ENCODE measurements around the gene ZC3H13.
A peak's percentile ranks its signal among the peaks of the same experiment; 100 is the strongest.

ZC3H13 gene

DNA sequence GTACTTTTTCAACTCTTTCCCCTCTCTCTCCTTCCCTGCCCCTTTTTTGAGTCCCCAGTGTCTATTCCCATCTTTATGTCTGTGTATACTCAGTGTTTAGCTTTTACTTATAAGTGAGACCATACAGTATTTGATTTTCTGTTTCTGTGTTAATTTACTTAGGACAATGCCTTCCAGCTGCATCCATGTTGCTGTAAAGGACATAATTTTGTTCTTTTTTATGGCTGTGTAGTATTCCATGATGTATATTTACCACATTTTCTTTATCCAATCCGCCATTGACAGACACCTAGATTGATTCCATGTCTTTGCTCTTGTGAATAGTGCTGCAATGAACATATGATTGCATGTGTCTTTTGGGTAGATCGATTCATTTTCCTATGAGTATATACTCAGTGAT, 10.7 kb upstream of the ZC3H13 start:
- DNase-seq (ENCODE audit: insufficient read length, low spot score) = no peak

DNA sequence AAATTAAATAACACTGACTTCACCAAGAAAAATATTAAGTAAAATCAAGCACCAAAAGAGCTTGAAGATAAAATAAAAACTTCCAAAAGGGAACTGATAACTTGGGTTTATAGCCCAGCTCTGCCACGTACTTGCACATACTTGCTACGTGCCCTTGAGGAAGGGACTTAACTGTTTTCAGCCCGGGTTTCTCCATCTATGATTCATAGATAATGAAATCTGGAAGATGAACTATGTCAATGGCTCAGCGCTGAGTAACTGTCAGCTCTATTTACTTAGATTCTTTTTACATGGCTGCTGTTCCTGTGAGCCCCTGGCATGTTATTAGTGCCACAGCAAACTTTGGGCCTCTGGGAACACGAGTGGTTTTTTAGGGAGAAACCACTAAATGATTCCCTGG, 9.6 kb upstream of the ZC3H13 start:
- TF ChIP-seq CTCF (IDR thresholded peaks at IDR 0.05; ENCODE audit: insufficient read depth, missing control alignments) = no peak
- no peak for FAIRE-seq
- no peak for DNase-seq (ENCODE audit: insufficient read length, low spot score)

More for the DNA sequence above, 10.7 kb upstream of the ZC3H13 start:
- TF ChIP-seq CTCF (IDR thresholded peaks at IDR 0.05; ENCODE audit: insufficient read depth, missing control alignments) = no peak
- FAIRE-seq = no peak

- DNase-seq (ENCODE audit: insufficient read length, low spot score) (no peak), FAIRE-seq (no peak)
- no peak for TF ChIP-seq CTCF (IDR thresholded peaks at IDR 0.05; ENCODE audit: insufficient read depth, missing control alignments)
These were observed 6.9 kb upstream of the ZC3H13 start for GRCh38 chr13:46059405-46059804.

DNA sequence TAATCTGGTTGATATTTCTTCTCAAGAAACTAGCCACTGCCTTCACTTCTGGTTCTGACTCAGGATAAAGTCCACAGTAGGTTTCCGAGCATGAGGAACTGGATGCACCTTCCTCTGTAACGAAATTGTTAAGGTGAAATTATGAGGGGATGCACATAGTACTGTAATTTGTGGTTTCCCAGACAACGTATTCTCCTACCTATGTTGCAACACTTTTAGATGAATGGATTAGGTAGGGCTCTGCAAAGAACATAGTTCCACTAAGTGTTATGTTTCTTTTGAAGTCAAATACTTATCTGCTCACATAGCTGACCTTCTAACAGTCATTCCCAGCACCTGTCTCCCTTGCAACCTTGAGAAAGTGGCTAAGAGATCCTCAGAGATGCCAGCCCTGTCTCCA, 5.7 kb upstream of the ZC3H13 start:
- TF ChIP-seq CTCF (IDR thresholded peaks at IDR 0.05; ENCODE audit: insufficient read depth, missing control alignments) = no peak
- DNase-seq (ENCODE audit: insufficient read length, low spot score) = no peak
- FAIRE-seq = no peak

- peak; percentile 81 for FAIRE-seq
- TF ChIP-seq CTCF (IDR thresholded peaks at IDR 0.05; ENCODE audit: insufficient read depth, missing control alignments) = no peak
- DNase-seq (ENCODE audit: insufficient read length, low spot score) = no peak
These were observed 4.9 kb upstream of the ZC3H13 start for GRCh38 chr13:46057256-46058015.

DNA sequence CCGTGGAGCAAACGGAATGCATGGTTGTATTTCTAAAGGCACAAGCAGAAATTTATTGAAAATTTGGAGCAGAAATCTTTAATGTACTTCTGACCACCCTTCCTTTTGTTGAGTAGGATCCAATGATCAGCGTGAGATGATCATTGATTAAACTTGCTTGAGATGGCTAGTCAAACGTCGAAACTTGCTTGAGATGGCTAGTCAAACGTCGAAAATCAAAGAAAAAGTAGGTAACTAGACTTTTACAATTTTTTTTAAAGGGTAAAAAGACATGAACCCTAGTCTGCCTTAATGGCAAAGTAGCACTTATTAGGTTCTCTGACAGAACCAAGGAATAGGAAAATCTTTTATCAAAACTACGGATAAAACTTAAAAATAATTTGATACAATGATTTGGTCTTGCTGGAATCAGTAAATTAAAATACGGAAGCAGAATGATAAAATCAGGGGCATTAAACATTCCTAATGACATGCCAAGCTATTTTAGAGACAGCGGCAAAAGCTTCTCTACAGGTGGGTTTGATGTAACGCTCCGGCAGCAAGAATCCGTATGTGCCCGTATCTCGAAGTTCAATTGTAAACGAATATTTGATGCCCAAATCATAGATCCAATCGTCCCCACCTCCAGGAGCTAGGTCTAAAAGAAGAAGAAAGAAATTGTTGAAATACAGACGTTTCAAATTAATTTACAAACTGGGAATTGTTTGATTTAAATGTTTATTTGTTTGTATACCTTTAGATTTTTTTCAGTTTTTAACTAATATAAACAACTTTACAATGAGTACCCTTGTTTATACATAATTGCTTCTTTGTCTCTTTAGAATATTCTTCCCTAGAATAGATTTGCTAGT, 841 bp upstream of the ZC3H13 start:
- FAIRE-seq = no peak
- no peak for DNase-seq (ENCODE audit: insufficient read length, low spot score)
- no peak for TF ChIP-seq CTCF (IDR thresholded peaks at IDR 0.05; ENCODE audit: insufficient read depth, missing control alignments)

- FAIRE-seq = no peak
- DNase-seq (ENCODE audit: insufficient read length, low spot score) = no peak
- TF ChIP-seq CTCF (IDR thresholded peaks at IDR 0.05; ENCODE audit: insufficient read depth, missing control alignments) = no peak
These were observed 603 bp downstream of the ZC3H13 start for GRCh38 chr13:46051968-46052318.
